Stimulated activated CD4-positive, alpha-beta T cell treated with anti-CD3 and anti-CD28 coated beads, Interleukin-2, amount 100 ng/mL, for 48 hours (primary cell): ENCODE results near the gene DLEC1.
"Not testable (repeated sequence)": the region's sequence is repeated elsewhere in the genome, so short reads cannot be mapped to it uniquely, and the experiment has no call there.

Experiments used
- DNase-seq, 2 donors: peaks; one replicate each; pipeline ENCODE4 v3.0.0-alpha.2; 2020

DLEC1 gene

DNA sequence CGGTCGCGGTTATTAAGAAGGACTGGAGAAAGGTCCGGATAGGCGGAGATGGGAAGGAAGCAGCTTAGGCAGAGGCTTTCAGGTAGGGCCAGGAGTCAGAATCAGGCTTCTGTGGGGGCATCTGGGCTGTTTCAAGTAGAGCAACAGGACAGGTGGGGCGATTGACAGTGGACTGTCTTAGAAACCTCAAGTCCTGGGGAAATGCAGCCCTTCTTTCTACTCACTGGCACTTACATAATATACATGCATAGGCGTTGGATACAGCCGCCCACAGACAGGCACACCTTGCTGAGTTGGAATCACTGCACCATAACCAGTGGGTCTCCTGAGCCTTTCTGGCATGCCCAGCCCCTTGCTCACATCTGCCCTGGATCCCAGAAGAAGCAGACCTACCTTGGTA, 100.2 kb downstream of the DLEC1 start:
- no peak for DNase-seq

DNA sequence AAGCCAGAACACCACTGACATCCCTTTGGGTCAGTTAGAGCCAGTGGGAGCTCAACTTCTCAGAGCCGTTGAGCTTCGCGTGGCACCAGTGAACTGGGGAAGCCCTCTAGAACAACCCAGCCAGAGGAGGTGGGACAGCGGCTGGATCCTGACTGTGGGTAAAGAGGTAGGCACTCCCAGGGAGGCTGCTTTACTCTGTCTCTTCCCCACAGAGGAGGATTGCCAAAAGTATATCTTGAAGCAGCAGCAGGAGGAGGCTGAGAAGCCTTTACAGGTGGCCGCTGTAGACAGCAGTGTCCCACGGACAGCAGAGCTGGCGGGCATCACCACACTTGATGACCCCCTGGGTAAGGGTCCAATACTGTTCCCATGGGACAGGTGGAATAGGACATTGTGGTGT, 100.6 kb downstream of the DLEC1 start:
- DNase-seq = no peak

DNA sequence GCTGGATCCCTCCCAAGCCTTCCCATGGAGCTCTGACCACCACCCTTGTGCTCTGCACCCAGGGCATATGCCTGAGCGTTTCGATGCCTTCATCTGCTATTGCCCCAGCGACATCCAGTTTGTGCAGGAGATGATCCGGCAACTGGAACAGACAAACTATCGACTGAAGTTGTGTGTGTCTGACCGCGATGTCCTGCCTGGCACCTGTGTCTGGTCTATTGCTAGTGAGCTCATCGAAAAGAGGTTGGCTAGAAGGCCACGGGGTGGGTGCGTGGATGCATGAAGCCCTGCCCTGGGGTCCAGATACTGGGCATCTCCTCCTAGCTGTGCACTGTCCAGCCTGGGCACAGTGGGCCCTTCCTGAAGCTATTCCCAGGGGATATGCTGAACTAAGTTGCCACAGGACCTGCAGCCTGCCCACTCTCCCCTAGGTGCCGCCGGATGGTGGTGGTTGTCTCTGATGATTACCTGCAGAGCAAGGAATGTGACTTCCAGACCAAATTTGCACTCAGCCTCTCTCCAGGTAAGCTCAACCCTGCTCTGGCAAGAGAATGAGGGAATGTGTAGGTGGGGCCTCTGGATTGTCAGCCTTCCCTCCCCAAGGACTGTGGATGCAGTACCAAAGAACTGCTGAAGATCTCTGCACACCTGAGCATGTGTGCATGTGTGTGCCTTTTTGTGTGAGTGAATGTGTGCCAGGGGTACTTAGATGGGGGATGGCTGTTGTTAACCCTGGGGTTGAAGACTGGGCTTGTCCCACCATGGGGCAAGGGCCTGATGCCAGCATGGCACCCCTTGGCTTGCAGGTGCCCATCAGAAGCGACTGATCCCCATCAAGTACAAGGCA, 101.5 kb downstream of the DLEC1 start:
- no peak for DNase-seq

DNA sequence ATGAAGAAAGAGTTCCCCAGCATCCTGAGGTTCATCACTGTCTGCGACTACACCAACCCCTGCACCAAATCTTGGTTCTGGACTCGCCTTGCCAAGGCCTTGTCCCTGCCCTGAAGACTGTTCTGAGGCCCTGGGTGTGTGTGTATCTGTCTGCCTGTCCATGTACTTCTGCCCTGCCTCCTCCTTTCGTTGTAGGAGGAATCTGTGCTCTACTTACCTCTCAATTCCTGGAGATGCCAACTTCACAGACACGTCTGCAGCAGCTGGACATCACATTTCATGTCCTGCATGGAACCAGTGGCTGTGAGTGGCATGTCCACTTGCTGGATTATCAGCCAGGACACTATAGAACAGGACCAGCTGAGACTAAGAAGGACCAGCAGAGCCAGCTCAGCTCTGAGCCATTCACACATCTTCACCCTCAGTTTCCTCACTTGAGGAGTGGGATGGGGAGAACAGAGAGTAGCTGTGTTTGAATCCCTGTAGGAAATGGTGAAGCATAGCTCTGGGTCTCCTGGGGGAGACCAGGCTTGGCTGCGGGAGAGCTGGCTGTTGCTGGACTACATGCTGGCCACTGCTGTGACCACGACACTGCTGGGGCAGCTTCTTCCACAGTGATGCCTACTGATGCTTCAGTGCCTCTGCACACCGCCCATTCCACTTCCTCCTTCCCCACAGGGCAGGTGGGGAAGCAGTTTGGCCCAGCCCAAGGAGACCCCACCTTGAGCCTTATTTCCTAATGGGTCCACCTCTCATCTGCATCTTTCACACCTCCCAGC, 102.4 kb downstream of the DLEC1 start:
- no peak for DNase-seq

DNA sequence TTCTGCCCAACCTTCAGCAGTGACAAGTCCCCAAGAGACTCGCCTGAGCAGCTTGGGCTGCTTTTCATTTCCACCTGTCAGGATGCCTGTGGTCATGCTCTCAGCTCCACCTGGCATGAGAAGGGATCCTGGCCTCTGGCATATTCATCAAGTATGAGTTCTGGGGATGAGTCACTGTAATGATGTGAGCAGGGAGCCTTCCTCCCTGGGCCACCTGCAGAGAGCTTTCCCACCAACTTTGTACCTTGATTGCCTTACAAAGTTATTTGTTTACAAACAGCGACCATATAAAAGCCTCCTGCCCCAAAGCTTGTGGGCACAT, 102.9 kb downstream of the DLEC1 start:
- no peak for DNase-seq

DNA sequence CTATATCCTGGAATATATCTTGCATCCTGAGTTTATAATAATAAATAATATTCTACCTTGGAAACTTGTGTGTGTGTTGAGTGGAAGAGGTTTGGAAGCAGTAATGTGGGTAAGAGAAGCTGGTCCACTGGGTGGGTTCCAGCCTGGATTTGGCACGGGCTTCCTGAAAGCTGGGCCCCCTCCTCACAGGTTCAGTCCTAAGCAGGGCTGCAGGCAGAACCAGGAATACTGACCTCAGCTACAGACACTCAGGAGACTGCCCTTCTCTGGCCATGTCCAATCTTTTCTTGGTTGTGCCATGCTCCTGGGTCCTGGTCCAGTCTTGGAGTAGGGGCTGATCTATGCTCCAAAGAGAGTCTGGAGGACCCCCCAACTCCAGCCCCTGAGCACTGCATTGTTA, 104.0 kb downstream of the DLEC1 start:
- no peak for DNase-seq

DNA sequence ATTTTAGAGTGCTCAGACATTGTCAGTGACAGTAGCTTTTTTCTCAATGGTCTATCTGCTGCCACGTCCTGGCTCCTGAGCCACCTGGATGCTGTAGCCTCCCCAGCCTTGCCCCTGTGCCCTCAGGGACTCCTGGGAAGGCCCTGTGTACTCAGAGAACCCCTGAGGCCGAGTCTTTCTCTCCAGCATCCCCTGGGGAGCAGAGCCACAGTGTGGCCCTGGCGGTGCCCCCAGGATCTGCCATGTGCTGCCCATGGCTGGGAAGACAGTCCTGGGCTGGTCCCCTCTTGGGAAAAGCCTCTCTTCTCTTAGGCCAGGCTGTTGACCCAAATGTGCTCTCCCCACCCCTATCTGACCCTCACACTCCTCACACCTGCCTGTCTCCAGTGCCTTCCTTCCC, 104.5 kb downstream of the DLEC1 start:
- no peak for DNase-seq

DNA sequence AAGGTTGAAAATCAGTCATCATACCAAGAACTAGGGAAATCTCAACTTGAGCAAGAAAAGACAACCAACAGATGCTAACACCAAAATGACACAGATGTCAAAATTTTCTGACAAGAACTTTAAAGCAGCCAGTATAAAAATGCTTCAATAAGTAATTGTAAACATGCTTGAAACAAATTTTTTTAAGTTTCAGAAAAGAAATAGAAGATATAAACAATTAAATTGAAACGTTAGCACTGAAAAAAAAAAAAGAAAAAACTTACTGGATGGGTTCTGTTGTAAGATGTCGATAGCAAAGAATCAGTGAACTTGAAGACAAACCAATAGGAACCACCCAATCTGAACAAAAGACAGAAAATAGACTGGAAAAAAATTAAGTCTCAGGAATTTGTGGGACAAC, 107.5 kb downstream of the DLEC1 start:
- no peak for DNase-seq

DNA sequence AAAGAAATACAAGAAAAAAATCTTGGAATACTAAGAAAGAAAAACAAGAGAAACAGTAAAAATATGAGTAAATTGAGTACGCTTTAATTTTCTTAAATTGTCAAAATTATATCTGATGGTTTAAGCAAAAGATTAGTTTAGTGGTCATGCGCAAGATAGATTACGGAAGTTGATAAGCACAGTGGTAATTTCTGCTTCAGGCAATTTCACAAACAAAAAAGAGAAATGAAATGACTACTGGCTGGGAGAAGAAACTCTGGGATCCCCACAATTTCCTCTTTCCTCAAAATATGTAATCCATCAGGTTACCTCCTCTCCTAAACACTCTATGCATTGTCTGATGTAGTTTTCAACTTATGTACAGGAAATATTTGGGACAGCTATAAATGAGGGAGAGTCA, 108.4 kb downstream of the DLEC1 start:
- DNase-seq = no peak

DNA sequence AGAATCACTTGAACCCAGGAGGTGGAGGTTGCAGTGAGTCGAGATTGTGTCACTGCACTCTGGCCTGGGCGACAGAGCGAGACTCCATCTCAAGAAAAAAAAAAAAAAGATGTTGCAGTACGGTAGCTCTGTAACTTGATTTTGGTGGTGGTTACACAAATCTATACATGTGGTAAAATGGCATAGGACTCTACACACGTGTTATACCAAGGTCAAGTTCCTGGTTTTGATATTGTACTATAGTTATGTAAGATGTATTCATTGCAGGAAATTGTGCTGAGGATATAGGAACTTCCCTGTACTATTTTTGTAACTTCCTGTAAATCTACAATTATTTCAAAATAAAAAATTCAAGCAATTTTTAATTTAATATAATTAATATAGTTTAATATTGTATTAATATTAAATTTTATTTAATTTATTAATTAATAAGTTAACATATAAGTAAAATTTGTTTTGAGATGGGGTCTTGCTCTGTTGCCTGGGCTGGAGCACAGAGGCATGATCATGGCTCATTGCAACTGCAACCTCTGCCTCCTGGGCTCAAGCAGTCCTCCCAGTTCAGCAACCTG, 109.4 kb downstream of the DLEC1 start:
- DNase-seq = no peak

DNA sequence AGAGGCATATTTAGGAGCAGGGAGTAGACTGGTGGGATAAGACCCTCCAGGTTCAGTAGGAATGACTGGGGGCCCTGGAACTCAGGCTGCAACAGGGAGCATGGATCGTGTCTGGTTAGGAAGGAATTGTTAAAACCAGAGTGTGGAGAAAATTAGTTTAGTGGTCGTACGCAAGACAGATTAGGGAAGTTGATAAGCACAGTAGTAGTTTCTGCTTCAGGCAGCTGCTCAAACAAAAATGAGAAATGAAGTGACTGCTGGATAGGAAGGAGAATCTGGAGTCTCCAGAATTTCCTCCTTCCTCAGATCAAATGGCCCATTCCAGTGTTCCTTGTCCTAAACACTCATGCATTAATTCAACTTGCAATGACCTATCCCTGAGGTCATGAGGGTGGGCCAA, 110.7 kb downstream of the DLEC1 start:
- no peak for DNase-seq

DNA sequence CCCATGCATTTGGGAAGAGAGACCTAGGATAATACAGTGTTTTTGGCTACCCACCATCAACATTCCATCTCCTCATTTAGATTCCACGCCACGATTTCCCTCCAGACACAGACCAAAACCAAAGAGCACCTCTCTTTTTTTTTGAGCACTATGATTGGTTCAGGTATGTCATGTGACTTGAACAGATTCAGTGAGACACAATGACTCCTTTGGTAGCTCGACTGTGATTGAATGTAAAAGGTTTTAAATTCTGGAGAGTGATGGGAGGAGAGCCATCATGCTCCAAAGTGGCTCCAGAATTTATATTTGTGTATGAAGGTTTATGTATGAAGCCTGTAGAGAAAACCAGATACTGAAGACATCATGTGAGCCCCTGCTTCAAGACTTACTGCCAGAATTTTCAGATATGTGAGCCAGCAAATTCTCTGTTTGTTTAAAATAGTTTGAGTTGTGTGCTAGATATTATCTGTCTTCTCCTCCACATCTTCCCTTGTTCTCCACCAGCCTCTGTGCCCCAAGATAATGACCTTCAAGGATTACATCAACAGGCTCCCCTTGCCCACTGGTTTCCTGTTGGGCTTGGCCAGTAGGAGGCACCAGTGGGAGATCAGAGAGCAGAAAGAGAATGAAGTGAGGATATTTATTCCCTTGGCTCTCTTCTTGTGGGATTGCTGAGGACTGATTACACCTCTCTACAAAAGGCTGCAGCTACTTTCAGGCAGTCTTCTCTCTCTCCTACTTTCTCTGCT, 111.9 kb downstream of the DLEC1 start:
- no peak for DNase-seq

DNA sequence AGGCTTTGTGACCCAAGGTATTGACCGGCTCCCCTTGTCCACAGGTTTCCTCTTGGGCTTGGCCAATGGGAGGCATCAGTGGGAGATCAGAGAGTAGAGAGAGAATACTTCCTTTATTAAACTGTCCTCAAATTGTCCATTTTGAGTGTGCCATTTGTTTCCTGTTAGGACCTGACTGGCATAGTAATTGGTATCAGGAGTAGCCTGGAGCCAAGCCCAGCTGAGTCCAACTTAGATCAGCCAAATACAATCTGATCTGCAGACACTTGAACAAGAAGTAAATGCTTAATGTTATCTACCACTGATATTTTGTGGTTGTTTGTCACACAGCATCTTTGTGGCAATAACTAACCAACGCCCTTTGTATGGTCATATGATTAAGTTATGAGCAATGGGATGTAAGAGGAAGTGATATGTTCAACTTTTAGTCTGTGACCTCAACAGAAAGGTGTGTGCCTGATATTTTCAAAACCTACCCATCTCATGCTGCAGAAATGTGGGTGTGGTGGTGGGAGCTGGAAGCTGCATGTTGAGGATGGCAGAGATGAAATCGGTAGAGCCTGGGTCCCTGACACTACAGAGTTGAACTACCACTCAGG, 112.8 kb downstream of the DLEC1 start:
- no peak for DNase-seq

DNA sequence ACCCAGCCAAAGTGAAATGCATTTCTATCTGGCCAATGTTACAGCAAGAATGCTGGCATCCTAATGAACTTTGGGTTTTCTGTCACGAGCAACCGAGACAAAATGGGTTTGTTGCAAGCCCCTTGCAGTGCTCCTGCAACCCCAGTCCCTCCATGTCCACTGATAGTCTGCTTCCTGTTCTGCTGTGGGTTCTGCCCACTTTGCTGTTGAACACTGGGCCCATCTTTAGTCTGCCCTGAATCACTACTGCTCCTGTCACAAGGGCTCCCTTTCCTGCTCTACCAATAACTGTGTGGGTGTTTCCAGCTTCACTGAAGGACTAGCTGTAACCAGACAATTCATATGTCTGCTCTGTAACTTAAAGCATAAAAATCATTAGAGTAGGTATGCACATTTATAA, 113.6 kb downstream of the DLEC1 start:
- no peak for DNase-seq

DNA sequence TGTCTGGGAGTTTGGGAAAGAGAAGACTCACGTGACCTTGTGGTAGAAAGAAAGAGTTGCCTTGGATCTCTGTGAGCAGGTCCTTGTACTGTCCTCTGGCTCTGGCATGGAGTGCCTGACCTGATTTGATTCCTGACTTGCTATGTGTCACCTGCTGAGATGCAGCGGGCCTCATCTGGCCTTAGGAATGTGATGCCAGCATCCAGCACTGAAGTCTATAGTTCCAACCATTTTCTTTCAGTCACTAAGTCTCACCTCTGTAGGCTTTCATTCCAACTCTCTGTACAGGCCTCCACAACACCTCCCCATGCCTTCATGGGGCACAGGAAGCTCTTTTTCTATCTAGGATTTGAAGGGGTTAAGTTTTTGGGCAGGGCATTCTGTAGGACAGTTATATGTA, 114.2 kb downstream of the DLEC1 start:
- no peak for DNase-seq

DNA sequence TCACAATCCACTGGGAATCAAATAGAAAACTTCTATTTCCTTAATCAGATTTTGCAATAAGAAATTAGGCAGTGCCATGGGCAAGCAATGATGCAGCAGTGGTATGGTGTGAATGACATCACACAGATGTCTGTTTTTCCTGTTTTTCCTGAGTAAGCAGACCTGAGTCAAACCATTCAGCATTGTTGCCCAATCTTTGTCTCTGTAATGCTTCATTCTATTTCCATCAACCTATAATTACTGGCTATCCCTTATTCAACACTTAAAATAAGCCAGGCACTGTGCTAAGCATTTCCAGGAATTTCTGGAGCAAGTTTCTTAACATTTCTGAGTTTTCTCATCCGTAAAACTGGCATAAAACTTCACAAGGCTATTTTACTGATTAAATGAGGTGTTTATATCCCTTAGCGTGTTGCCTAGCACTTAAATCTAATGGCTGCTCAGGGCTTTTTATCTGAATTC, 115.1 kb downstream of the DLEC1 start:
- no peak for DNase-seq

DNA sequence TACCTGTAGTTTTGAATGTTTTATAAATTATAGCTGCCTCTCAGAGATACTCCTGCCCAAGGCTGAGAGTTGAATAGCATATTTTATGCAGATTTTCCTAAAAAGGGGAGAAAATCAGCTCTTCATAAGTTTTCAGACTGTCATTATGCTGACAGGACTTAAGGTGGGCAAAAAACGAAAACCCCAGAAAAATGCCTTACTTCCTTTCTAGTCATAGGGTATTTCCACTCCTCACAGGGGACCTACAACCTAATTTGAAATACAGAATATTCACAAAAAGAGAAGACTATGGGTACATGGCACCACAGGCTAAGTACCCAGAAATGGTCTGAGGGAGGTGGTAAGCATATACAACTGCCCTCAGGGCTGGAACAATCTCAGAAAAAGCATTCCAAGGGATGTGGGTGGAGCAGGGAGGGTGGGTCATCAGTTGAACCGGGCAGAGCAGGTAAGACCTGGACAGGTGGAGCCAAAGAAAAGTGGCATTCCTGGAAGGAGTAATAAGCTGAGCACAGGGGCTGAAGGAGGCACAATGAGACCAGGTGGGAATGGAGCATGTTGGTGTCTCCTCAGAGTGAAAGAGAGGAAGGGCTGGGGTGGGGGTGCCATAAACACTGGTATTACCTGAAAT, 115.7 kb downstream of the DLEC1 start:
- no peak for DNase-seq

DNA sequence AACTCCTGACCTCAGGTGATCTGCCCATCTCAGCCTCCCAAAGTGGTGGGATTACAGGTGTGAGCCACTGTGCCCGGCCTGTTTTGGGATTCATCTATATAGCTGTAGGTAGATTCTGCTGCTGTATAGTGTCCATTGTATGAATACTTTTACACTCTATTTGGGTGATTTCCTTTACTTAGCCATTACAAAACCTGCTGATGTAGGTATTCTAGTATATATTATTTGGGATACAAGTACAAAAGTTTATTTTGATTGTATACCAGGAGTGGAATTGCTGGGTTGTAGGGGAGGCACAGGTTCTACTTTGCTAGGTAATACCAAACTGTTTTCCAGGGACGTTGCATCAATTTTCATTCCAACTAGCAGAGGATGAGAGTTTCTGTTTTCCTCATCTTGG, 116.8 kb downstream of the DLEC1 start:
- no peak for DNase-seq

DNA sequence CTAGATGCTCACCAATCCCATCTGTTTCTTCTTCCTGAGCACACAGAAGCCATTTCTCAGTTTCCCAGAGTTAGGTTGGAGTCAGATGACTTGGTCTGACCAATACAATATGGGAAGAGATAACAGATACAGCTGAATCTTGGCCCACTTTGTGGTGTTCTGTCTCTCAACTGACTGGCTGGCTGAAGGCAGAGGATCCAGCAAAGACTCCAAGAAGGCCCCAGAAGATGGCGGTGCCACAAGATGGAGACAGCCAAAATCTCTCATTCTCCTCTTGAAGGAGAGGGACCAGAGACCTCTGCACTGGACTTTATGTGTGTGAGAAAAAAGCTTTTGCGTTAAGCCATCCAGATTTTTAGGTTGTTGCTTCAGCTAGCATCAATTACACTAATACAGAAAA, 118.1 kb downstream of the DLEC1 start:
- no peak for DNase-seq

DNA sequence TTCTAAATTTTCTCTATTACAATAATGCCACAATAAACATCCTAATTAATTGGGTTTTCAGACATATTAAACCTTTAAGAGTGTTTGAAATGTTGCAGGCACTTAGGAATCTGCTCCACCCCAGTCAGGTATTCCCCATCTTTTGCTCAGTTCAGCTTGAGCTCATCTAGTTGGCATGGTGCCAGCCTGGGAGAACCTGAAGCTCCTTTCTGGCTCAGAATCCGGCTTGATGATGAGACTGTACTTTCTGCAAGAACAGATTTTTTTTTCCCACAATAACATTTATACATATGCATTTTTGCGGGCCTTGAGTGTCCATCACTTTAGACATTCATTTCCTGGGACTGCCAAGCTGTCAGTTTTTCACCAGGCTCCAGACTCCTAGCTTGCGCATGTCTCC, 118.6 kb downstream of the DLEC1 start:
- no peak for DNase-seq

DNA sequence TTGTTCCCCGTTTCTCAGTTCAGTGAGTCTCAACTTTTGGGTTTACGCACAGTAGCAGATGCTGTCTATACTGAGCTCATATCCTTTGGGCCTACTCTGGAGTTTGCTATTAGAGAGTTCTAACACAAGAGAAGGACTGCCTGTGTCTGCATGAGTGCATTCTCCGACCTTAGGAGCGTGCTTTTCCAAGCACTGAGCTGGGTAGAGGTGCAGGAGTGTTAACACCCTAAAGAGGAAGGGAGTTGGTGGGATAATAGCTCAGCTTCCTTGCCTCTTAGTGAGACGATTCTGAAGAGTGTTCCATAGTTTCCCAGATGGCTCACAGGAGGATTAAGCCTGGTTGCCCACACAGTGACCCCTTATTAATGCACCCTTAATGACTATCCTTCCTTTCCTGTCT, 119.5 kb downstream of the DLEC1 start:
- DNase-seq = no peak

DNA sequence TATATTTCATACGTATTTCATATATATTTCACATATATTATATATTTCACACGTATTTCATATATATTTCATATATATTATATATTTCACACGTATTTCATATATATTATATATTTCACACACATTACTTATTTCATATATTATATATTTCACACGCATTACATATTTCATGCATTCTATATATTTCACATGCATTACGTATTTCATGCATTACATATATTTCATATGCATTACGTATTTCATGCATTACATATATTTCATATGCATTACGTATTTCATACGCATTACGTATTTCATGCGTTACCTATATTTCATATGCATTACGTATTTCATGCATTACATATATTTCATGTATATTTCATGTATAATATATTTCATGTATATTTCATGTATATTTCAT, 121.7 kb downstream of the DLEC1 start:
- not testable (repeated sequence) for DNase-seq
